IMR-90 (cell line): Measurements from ENCODE around the gene HMCN1. TPM values are rescaled to one million over a fixed set of nuclear protein-coding genes. Genes with fewer than 3 reads are reported as not detected.

ENCODE experiments used
- ATAC-seq: fragments of 200-7000 bp; cut with Tn5 transposase; 2 replicates; pipeline ENCODE4 v1.9.1; 2020; ENCODE audit warnings: low read depth, mild to moderate bottlenecking, moderate library complexity
- BruUV-seq: library from RNA; stranded (reverse); fragments of 400-500 nt; replicated peaks from 2 replicates; lab custom pipeline; 2021; lab: Mats Ljungman, UMichigan
- CTCF ChIA-PET: fragments of 300-600 bp; formaldehyde crosslinking; extraction: SDS; loops from one replicate; lab custom pipeline; 2021; ENCODE audit warnings: antibody characterized with exemption; lab: Yijun Ruan, JAX
- POLR2A ChIA-PET: fragments of 300-600 bp; sonication (Branson Sonifier 250); formaldehyde crosslinking; loops from one replicate; lab custom pipeline; 2022; ENCODE audit warnings: antibody characterized with exemption; ENCODE audit not compliant: unreplicated experiment; lab: Charles Lee
- DNase-seq: peaks from one replicate; pipeline ENCODE4 v3.0.0; 2013
- H2AFZ ChIP-seq: replicated peaks from 2 replicates; pipeline ENCODE3; 2013; ENCODE audit warnings: low read length, mild to moderate bottlenecking; ENCODE audit not compliant: poor library complexity
- H2AK5ac ChIP-seq: 2 replicates; pipeline ENCODE4 v1.6.1; 2013; ENCODE audit warnings: low read depth, low read length, inconsistent platforms
- H2AK9ac ChIP-seq: replicated peaks from 2 replicates; pipeline ENCODE3; 2013; ENCODE audit warnings: mild to moderate bottlenecking, low read depth, low read length, moderate library complexity; ENCODE audit not compliant: poor library complexity
- H2BK120ac ChIP-seq: 2 replicates; pipeline ENCODE4 v1.6.1; 2013; ENCODE audit warnings: low read depth, low read length, inconsistent platforms
- H2BK15ac ChIP-seq: 3 replicates; pipeline ENCODE4 v1.6.1; 2013; ENCODE audit warnings: low read depth, low read length, inconsistent platforms
- H2BK20ac ChIP-seq: 2 replicates; pipeline ENCODE4 v1.6.1; 2013; ENCODE audit warnings: low read depth, mild to moderate bottlenecking, inconsistent platforms, low read length, moderate library complexity
- H2BK5ac ChIP-seq: 2 replicates; pipeline ENCODE4 v1.6.1; 2013; ENCODE audit warnings: mild to moderate bottlenecking, low read depth, low read length, inconsistent platforms; ENCODE audit not compliant: poor library complexity, severe bottlenecking
- H3K14ac ChIP-seq: replicated peaks from 2 replicates; pipeline ENCODE4 v1.6.1; 2013; ENCODE audit warnings: low read depth, low read length, inconsistent platforms
- H3K18ac ChIP-seq: 2 replicates; pipeline ENCODE4 v1.6.1; 2013; ENCODE audit warnings: low read depth, low read length, control low read depth
- H3K23ac ChIP-seq: 2 replicates; pipeline ENCODE4 v1.6.1; 2013; ENCODE audit warnings: low read depth, low read length, inconsistent platforms
- H3K27ac ChIP-seq: 2 replicates; pipeline ENCODE4 v1.5.1; 2013; ENCODE audit warnings: mild to moderate bottlenecking, control low read depth, low read length; ENCODE audit not compliant: insufficient read depth
- H3K27me3 ChIP-seq: 2 replicates; pipeline ENCODE4 v1.6.1; 2013; ENCODE audit warnings: low read length; ENCODE audit not compliant: control insufficient read depth, insufficient read depth
- H3K36me3 ChIP-seq: 2 replicates; pipeline ENCODE4 v1.6.1; 2013; ENCODE audit warnings: low read length, mixed read lengths; ENCODE audit not compliant: control insufficient read depth, insufficient read depth
- H3K4ac ChIP-seq: 2 replicates; pipeline ENCODE4 v1.6.1; 2013; ENCODE audit warnings: low read depth, low read length, inconsistent platforms
- H3K4me1 ChIP-seq: 2 replicates; pipeline ENCODE4 v1.6.1; 2013; ENCODE audit warnings: low read length, mixed read lengths; ENCODE audit not compliant: control insufficient read depth, insufficient read depth
- H3K4me2 ChIP-seq: 2 replicates; pipeline ENCODE4 v1.6.1; 2013; ENCODE audit warnings: low read depth, mild to moderate bottlenecking, control low read depth, low read length, moderate library complexity
- H3K4me3 ChIP-seq: 2 replicates; pipeline ENCODE4 v1.5.1; 2013; ENCODE audit warnings: low read depth, mild to moderate bottlenecking, control low read depth, low read length, moderate library complexity; ENCODE audit not compliant: insufficient read depth
- H3K56ac ChIP-seq: 2 replicates; pipeline ENCODE4 v1.6.1; 2013; ENCODE audit warnings: low read length, inconsistent platforms; ENCODE audit not compliant: insufficient read depth; ENCODE audit errors: extremely low read depth
- H3K79me1 ChIP-seq, 2 experiments: 2 replicates each; pipeline ENCODE4 v1.6.1; 2013; ENCODE audit warnings: low read length in 2 of 2, inconsistent platforms in 1 of 2, low read depth in 1 of 2
- H3K9ac ChIP-seq: 2 replicates; pipeline ENCODE4 v1.6.1; 2013; ENCODE audit warnings: low read depth, low read length, control low read depth
- H3K9me1 ChIP-seq: 2 replicates; pipeline ENCODE4 v1.6.1; 2013; ENCODE audit warnings: low read length, inconsistent platforms; ENCODE audit not compliant: insufficient read depth
- H3K9me3 ChIP-seq: 2 replicates; pipeline ENCODE4 v1.6.1; 2013; ENCODE audit warnings: low read length; ENCODE audit not compliant: control insufficient read depth, insufficient read depth
- H4K20me1 ChIP-seq: 2 replicates; pipeline ENCODE4 v1.6.1; 2013; ENCODE audit warnings: low read length, inconsistent platforms; ENCODE audit not compliant: insufficient read depth
- H4K5ac ChIP-seq: 2 replicates; pipeline ENCODE4 v1.6.1; 2013; ENCODE audit warnings: mild to moderate bottlenecking, low read depth, low read length, control low read depth
- H4K8ac ChIP-seq, 2 experiments: 2 replicates each; pipeline ENCODE4 v1.6.1; 2013; ENCODE audit warnings: low read depth in 2 of 2, low read length in 2 of 2, control low read depth in 1 of 2, inconsistent platforms in 1 of 2
- H4K91ac ChIP-seq: 2 replicates; pipeline ENCODE4 v1.6.1; 2013; ENCODE audit warnings: low read depth, low read length, inconsistent platforms; ENCODE audit not compliant: insufficient read depth
- BHLHE40 ChIP-seq: fragments of 150-350 bp; IDR thresholded peaks from 2 replicates; pipeline ENCODE4 v1.6.1; 2016; ENCODE audit warnings: mild to moderate bottlenecking, low read depth, low read length
- CEBPB ChIP-seq: IDR thresholded peaks from 2 replicates; pipeline ENCODE4 v1.6.1; 2012; ENCODE audit warnings: low read depth, low read length, improper control_type of control experiment
- CHD1 ChIP-seq: IDR thresholded peaks from 2 replicates; pipeline ENCODE4 v1.6.1; 2012; ENCODE audit warnings: low read depth, low read length, improper control_type of control experiment
- FOS ChIP-seq: fragments of 150-350 bp; IDR thresholded peaks from 2 replicates; pipeline ENCODE4 v1.6.1; 2016; ENCODE audit warnings: low read depth, low read length
- MAFK ChIP-seq: IDR thresholded peaks from 2 replicates; pipeline ENCODE4 v1.6.1; 2012; ENCODE audit warnings: low read depth, low read length, improper control_type of control experiment
- MAZ ChIP-seq: IDR thresholded peaks from 2 replicates; pipeline ENCODE4 v1.6.1; 2012; ENCODE audit warnings: low read depth, mild to moderate bottlenecking, low read length, improper control_type of control experiment, moderate library complexity, borderline replicate concordance
- MXI1 ChIP-seq: IDR thresholded peaks from 2 replicates; pipeline ENCODE4 v1.6.1; 2012; ENCODE audit warnings: low read depth, mild to moderate bottlenecking, low read length, moderate library complexity, borderline replicate concordance
- NFE2L2 ChIP-seq: fragments of 150-350 bp; IDR thresholded peaks from 2 replicates; pipeline ENCODE4 v1.6.1; 2016; ENCODE audit warnings: low read depth, mild to moderate bottlenecking, low read length
- POLR2A ChIP-seq: IDR thresholded peaks from 2 replicates; pipeline ENCODE4 v1.6.1; 2012; ENCODE audit warnings: mild to moderate bottlenecking, low read depth, low read length
- RAD21 ChIP-seq: IDR thresholded peaks from 2 replicates; pipeline ENCODE4 v1.6.1; 2012; ENCODE audit warnings: low read length, improper control_type of control experiment
- RCOR1 ChIP-seq: IDR thresholded peaks from 2 replicates; pipeline ENCODE4 v1.6.1; 2012; ENCODE audit warnings: mild to moderate bottlenecking, low read length, improper control_type of control experiment; ENCODE audit not compliant: insufficient replicate concordance
- RFX5 ChIP-seq: IDR thresholded peaks from 2 replicates; pipeline ENCODE4 v1.8.0; 2012; ENCODE audit warnings: low read depth, mild to moderate bottlenecking, low read length, moderate library complexity
- SMC3 ChIP-seq: fragments of 150-350 bp; IDR thresholded peaks from 2 replicates; pipeline ENCODE4 v1.6.1; 2016; ENCODE audit warnings: low read depth, mild to moderate bottlenecking, antibody characterized with exemption, low read length, moderate library complexity
- WGBS, 2 experiments: methylation state at CpG; one replicate each; pipeline versions ENCODE4 v1.1.5 to v1.1.7; 2013; ENCODE audit warnings: missing lambda C conversion rate in 2 of 2; ENCODE audit not compliant: insufficient read length in 1 of 2; ENCODE audit errors: extremely low coverage in 2 of 2; 5-methylcytosine and 5-hydroxymethylcytosine counted together
- dilution Hi-C: fragments of 300-500 bp; cut with HindIII; formaldehyde crosslinking; loops from one replicate; pipeline ENCODE4 v1.14.3; 2018; ENCODE audit warnings: low sequenced_read_pairs; ENCODE audit not compliant: unreplicated experiment
- in situ Hi-C: fragments of 300-500 bp; cut with MboI; formaldehyde crosslinking; loops from 3 replicates; pipeline ENCODE4 v1.14.3; 2019; ENCODE audit warnings: low sequenced_read_pairs, inconsistent platforms, mixed read lengths
- intact Hi-C: fragments of 100-400 bp; cut with micrococcal nuclease; formaldehyde crosslinking; loops from 2 replicates; pipeline ENCODE4 v1.10.0; 2022
- polyA plus RNA-seq, 3 experiments: library from polyadenylated mRNA; depleted of rRNA; stranded (reverse); fragments of >200 nt; gene quantifications; 2 replicates each; pipeline ENCODE4 v1.2.3, GENCODE V29; 2012; ENCODE audit warnings: low replicate concordance in 1 of 3
- total RNA-seq: library from RNA; depleted of rRNA; stranded (reverse); fragments of >200 nt; gene quantifications from 2 replicates; pipeline ENCODE4 v1.2.3, GENCODE V29; 2012
- TF ChIP-seq, protein P1 (sequence below): fragments of 150-350 bp; IDR thresholded peaks from 2 replicates; pipeline ENCODE4 v1.6.1; 2016; ENCODE audit warnings: low read depth, mild to moderate bottlenecking, low read length, moderate library complexity, borderline replicate concordance
- TF ChIP-seq, protein P2 (sequence below): conservative IDR thresholded peaks from 2 replicates; pipeline ENCODE4 v1.5.1; 2012; ENCODE audit warnings: mild to moderate bottlenecking, low read depth, low read length, improper control_type of control experiment
- TF ChIP-seq, protein P3 (sequence below): fragments of 150-350 bp; IDR thresholded peaks from 2 replicates; pipeline ENCODE4 v1.6.1; 2017; ENCODE audit warnings: mild to moderate bottlenecking, antibody characterized with exemption, low read length, low read depth

The HMCN1 gene
- total and polyA plus RNA-seq, 2 of the 4 experiments (the other 2 are of a cell fraction) = 6.1 to 11.7 TPM

DNA sequence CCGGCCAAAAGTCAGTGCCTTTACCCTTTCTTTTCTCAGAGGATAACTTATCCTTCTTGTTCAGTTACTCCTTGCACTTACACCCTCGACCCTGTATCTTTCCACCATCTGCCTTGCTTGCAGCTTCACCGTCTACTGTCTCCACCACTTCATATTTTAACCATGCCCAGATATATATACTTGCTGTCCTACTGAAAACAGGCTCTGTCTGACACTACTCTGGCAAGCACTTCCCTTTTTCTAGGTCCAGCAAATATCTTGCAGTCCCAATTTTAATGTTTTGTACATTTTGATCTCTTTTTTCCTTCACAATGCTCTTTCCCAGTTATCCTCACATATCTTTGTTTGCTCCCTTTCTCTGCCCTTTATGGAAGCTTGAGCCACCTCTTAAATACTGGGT lies 332.2 kb downstream of the HMCN1 start:
- ChIA-PET CTCF (no interaction called here), POLR2A (no interaction called here)
- H3K14ac ChIP-seq = no peak overlapping the region
- no peak overlapping the region for H2BK5ac ChIP-seq
- intact Hi-C loops = no loop called here
- no TSS peak for BruUV-seq
- no peaks in the 10 kb centered on the region for H3K36me3 ChIP-seq
- ATAC-seq (no peak), DNase-seq (no peak)
- no peak overlapping the region for H2AK5ac ChIP-seq
- TF ChIP-seq RFX5 = no peak
- TF ChIP-seq, protein P1, sequence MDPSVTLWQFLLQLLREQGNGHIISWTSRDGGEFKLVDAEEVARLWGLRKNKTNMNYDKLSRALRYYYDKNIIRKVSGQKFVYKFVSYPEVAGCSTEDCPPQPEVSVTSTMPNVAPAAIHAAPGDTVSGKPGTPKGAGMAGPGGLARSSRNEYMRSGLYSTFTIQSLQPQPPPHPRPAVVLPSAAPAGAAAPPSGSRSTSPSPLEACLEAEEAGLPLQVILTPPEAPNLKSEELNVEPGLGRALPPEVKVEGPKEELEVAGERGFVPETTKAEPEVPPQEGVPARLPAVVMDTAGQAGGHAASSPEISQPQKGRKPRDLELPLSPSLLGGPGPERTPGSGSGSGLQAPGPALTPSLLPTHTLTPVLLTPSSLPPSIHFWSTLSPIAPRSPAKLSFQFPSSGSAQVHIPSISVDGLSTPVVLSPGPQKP = no peak
- TF ChIP-seq, protein P2, sequence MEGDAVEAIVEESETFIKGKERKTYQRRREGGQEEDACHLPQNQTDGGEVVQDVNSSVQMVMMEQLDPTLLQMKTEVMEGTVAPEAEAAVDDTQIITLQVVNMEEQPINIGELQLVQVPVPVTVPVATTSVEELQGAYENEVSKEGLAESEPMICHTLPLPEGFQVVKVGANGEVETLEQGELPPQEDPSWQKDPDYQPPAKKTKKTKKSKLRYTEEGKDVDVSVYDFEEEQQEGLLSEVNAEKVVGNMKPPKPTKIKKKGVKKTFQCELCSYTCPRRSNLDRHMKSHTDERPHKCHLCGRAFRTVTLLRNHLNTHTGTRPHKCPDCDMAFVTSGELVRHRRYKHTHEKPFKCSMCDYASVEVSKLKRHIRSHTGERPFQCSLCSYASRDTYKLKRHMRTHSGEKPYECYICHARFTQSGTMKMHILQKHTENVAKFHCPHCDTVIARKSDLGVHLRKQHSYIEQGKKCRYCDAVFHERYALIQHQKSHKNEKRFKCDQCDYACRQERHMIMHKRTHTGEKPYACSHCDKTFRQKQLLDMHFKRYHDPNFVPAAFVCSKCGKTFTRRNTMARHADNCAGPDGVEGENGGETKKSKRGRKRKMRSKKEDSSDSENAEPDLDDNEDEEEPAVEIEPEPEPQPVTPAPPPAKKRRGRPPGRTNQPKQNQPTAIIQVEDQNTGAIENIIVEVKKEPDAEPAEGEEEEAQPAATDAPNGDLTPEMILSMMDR = no peak
- TF ChIP-seq MXI1 = no peak
- TF ChIP-seq RAD21 = no peak
- TF ChIP-seq MAZ = no peak
- no peak for TF ChIP-seq RCOR1
- TF ChIP-seq CHD1 = no peak
- TF ChIP-seq SMC3 = no peak
- TF ChIP-seq NFE2L2 = no peak
- no peak for TF ChIP-seq CEBPB
- TF ChIP-seq BHLHE40 = no peak
- no peak for TF ChIP-seq FOS
- no peak for TF ChIP-seq MAFK
- no peak for TF ChIP-seq POLR2A
- TF ChIP-seq, protein P3, sequence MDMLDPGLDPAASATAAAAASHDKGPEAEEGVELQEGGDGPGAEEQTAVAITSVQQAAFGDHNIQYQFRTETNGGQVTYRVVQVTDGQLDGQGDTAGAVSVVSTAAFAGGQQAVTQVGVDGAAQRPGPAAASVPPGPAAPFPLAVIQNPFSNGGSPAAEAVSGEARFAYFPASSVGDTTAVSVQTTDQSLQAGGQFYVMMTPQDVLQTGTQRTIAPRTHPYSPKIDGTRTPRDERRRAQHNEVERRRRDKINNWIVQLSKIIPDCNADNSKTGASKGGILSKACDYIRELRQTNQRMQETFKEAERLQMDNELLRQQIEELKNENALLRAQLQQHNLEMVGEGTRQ = no peak
- H3K4me1 ChIP-seq = no peaks in the 10 kb centered on the region
- H3K4me2 ChIP-seq = no peak overlapping the region
- H3K9ac ChIP-seq = no peak overlapping the region
- no peak overlapping the region for H2BK120ac ChIP-seq
- H4K91ac ChIP-seq = no peak overlapping the region
- no peaks in the 10 kb centered on the region for H3K9me1 ChIP-seq
- no peak overlapping the region for H2AK9ac ChIP-seq
- H3K23ac ChIP-seq = no peak overlapping the region
- no peaks in the 10 kb centered on the region for H4K20me1 ChIP-seq
- H2BK20ac ChIP-seq = no peak overlapping the region
- H3K4ac ChIP-seq = no peak overlapping the region
- H3K27me3 ChIP-seq = no peaks in the 10 kb centered on the region
- no peak overlapping the region for H3K27ac ChIP-seq
- H3K79me1 ChIP-seq = no peaks in the 10 kb centered on the region
- H3K56ac ChIP-seq = no peak overlapping the region
- no peak overlapping the region for H3K18ac ChIP-seq
- no peak overlapping the region for H4K8ac ChIP-seq
- no peak overlapping the region for H2AFZ ChIP-seq
- H2BK15ac ChIP-seq = no peak overlapping the region
- no peak overlapping the region for H3K4me3 ChIP-seq
- dilution Hi-C loops = no loop called here
- in situ Hi-C loops = loop anchor here (10.0 kb wide), 1 partner anchor 62 kb away; no protein-coding TSS in a partner anchor
- H3K9me3 ChIP-seq = no peaks in the 10 kb centered on the region
- 38% methylated on average over 2 of the region's 3 CpGs; no CpG with 5 or more reads in 1 of the 2 experiments for WGBS, 2 experiments
- H4K5ac ChIP-seq = no peak overlapping the region
